Measurements from ENCODE around the gene PRR16.
A peak's percentile ranks its signal among the peaks of the same experiment; 100 is the strongest.

The PRR16 gene

GRCh38 chr5:120464627-120465435, 731 bp downstream of the PRR16 start:
- DNase-seq: peak; percentile 20 to 25

- peak; percentile 13 to 15 for DNase-seq
Observed at GRCh38 chr5:120465436-120465961, 1.4 kb downstream of the PRR16 start.

- no peak for DNase-seq
Observed at GRCh38 chr5:120466341-120467006, 2.4 kb downstream of the PRR16 start.

GRCh38 chr5:120471971-120472370, 7.9 kb downstream of the PRR16 start:
- DNase-seq: no peak

- no peak for DNase-seq
Observed at GRCh38 chr5:120472911-120473310, 8.8 kb downstream of the PRR16 start.

GRCh38 chr5:120473332-120473731, 9.2 kb downstream of the PRR16 start:
- no peak for DNase-seq

- no peak for DNase-seq
Observed at GRCh38 chr5:120476063-120476462, 12.0 kb downstream of the PRR16 start.

- DNase-seq: no peak
Observed at GRCh38 chr5:120479066-120479465, 15.0 kb downstream of the PRR16 start.

- DNase-seq: no peak
Observed at GRCh38 chr5:120499876-120500563, 35.9 kb downstream of the PRR16 start.

- no peak for DNase-seq
Observed at GRCh38 chr5:120502531-120502930, 38.4 kb downstream of the PRR16 start.

- DNase-seq: no peak
Observed at GRCh38 chr5:120503341-120503740, 39.2 kb downstream of the PRR16 start.

- DNase-seq: no peak
Observed at GRCh38 chr5:120504057-120504456, 40.0 kb downstream of the PRR16 start.

- no peak for DNase-seq
Observed at GRCh38 chr5:120507197-120507596, 43.1 kb downstream of the PRR16 start.

GRCh38 chr5:120507800-120508463, 43.8 kb downstream of the PRR16 start:
- no peak for DNase-seq

GRCh38 chr5:120509053-120509452, 45.0 kb downstream of the PRR16 start:
- DNase-seq: no peak

- DNase-seq: no peak
Observed at GRCh38 chr5:120510098-120510637, 46.1 kb downstream of the PRR16 start.

GRCh38 chr5:120510994-120511686, 47.0 kb downstream of the PRR16 start:
- DNase-seq: no peak

GRCh38 chr5:120512068-120512467, 48.0 kb downstream of the PRR16 start:
- DNase-seq: no peak

- DNase-seq: no peak
Observed at GRCh38 chr5:120512791-120513650, 48.9 kb downstream of the PRR16 start.

GRCh38 chr5:120516805-120517204, 52.7 kb downstream of the PRR16 start:
- no peak for DNase-seq
